ENCODE results near the gene TTLL5.

TTLL5 gene

DNA sequence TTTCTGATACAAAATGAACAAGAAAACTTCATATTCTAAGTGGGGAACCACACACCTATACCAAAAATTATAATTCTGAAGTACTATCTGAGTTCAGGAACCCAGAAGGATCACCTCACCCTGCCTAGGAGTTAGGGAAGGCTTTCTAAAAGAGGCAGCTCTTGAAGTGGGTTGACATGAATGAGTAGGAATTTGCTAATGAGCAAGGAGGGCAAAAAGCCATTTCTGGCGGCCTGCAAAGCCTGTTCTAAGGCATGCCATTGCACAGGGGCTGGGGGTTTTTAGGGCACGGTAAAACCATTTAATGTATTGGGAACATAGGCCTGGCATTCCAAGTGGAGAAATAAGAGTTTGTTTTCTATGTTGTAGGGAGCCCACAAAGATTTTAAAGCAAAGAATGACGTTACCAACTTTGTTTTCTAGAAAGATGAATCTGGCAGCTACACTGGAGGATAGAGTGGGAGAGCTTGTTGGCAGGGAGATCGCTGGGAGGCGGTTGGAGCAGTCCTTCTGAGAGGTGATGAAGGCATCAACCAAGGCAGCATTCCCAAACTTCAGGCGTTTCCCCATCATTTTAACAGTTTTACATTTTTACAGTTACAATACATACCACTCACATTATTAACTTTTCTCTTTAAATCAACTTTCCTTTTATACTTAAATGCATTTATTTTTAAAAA, 338.6 kb downstream of the TTLL5 start:
- DNase-seq: no peak

DNA sequence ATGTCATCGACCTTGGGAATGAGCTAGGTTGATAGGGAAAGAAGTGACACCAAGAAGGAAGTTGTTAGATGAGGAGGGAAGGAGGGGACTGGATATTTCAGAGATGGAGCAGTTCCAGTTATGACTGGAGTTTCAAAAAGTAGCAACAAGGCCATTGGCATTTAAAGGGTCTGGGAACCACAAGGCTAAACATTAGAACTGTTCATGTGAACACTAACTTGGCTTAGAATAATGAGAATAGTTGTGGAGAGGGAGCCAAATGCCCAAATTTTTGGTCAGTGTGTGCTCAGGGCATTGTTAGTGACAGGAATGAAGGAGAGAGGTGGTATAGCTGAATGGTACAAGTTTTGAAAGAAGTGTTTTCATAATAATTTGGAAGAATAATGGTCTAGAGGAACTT, 341.3 kb downstream of the TTLL5 start:
- no peak for DNase-seq
